Gastrocnemius medialis (tissue), 4 donors: ENCODE measurements around the gene WDR70. TPM values are rescaled to one million over a fixed set of nuclear protein-coding genes. Genes with fewer than 3 reads are reported as not detected.
A peak's percentile ranks its signal among the peaks of the same experiment; 100 is the strongest.
"Not testable (repeated sequence)": the region's sequence is repeated elsewhere in the genome, so short reads cannot be mapped to it uniquely, and the experiment has no call there.

Experiments
- ATAC-seq, 2 donors: fragments of 150-250 bp; one replicate each; pipeline ENCODE4 v1.9.1; 2016
- DNase-seq, 2 donors: peaks; one replicate each; pipeline ENCODE4 v3.0.0-alpha.2; 2019
- H3K27ac ChIP-seq, 4 donors: fragments of 200-600 bp; sonication (generic); 1 replicate in 1 of 4; 2 replicates in 3 of 4; pipeline ENCODE4 v1.5.1; 2016 to 2018; ENCODE audit warnings: mild to moderate bottlenecking in 2 of 4, moderate library complexity in 1 of 4
- H3K27me3 ChIP-seq, 3 donors: fragments of 200-600 bp; sonication (generic) in 2 of 3; 1 replicate in 1 of 3; 2 replicates in 2 of 3; pipeline versions ENCODE4 v1.5.1 to v1.6.0; 2016 to 2019; ENCODE audit warnings: mild to moderate bottlenecking in 1 of 3, moderate library complexity in 1 of 3
- H3K36me3 ChIP-seq, 2 donors: fragments of 200-600 bp; sonication (generic) in 1 of 2; one replicate each; pipeline ENCODE4 v1.5.1; 2017 to 2018
- H3K4me1 ChIP-seq, 2 donors: fragments of 200-600 bp; sonication (generic) in 1 of 2; one replicate each; pipeline ENCODE4 v1.5.1; 2016 to 2017; ENCODE audit warnings: mild to moderate bottlenecking in 2 of 2
- H3K4me3 ChIP-seq, 4 donors: fragments of 200-600 bp; sonication (generic) in 3 of 4; 1 replicate in 1 of 4; 2 replicates in 3 of 4; pipeline ENCODE4 v1.5.1; 2016 to 2019; ENCODE audit warnings: mild to moderate bottlenecking in 2 of 4
- H3K9me3 ChIP-seq, 3 donors: fragments of 200-600 bp; sonication (generic) in 2 of 3; 1 replicate in 1 of 3; 2 replicates in 2 of 3; pipeline ENCODE4 v1.5.1; 2016 to 2019
- POLR2A ChIP-seq, 2 donors: fragments of 450-650 bp; IDR thresholded peaks; one replicate each; pipeline ENCODE4 v1.6.1; 2017; ENCODE audit warnings: antibody characterized with exemption in 2 of 2, mild to moderate bottlenecking in 2 of 2, moderate library complexity in 2 of 2
- in situ Hi-C, 4 donors: fragments of 200-750 bp; cut with MboI; loops; one replicate each; pipeline versions ENCODE4 v1.15.0 to v1.8.0; 2017; ENCODE audit warnings: low sequenced_read_pairs in 4 of 4
- intact Hi-C: fragments of 100-400 bp; cut with DNase I; formaldehyde crosslinking; loops from one replicate; pipeline ENCODE4 v1.15.1; 2023; ENCODE audit warnings: low total_unique reads
- total RNA-seq, 4 donors: library from RNA; depleted of rRNA; stranded (reverse); fragments of >200 nt; gene quantifications; one replicate each; pipeline versions ENCODE4 v1.1.0 to v1.2.3, GENCODE V29; 2016
- TF ChIP-seq, protein P1 (sequence below), 5 experiments: fragments of 450-650 bp in 3 of 5; fragments of 200-600 bp in 2 of 5; sonication (generic) in 2 of 5; IDR thresholded peaks in 4 of 5; conservative IDR thresholded peaks in 1 of 5; 1 replicate in 4 of 5; 2 replicates in 1 of 5; pipeline ENCODE4 v1.5.1; 2016 to 2019; ENCODE audit warnings: antibody characterized with exemption in 5 of 5, mild to moderate bottlenecking in 3 of 5, moderate library complexity in 3 of 5

The WDR70 gene
- total RNA-seq, 4 donors from 2014 or later: 15.9 to 24.8 (median 21.5) TPM

DNA sequence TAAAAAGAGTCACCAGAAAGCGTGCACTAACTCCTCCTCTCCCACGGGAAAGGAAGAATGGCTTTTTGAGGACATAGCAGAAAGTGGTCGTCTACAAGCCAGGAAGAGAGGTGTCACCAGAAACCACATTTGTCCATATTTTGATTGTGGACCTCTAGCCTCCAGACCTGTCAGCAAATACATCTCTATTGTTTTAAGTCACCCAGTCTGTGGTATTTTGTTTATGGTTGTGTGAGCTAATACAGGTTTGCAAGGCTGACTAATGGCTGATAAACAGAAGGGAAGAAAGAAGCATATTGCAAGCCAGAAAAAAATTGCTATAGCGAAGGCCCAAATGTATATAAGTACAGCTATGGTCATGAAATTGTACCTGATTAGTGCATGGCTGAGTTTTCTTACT, 21.4 kb downstream of the WDR70 start:
- H3K27me3 ChIP-seq: no peaks in the 10 kb centered on the region
- no peak for DNase-seq
- H3K4me1 ChIP-seq: no peaks in the 10 kb centered on the region
- no peak overlapping the region for H3K27ac ChIP-seq
- in situ Hi-C loops (loop anchor here (25.0 kb wide), 1 partner anchor 787 kb away; no protein-coding TSS in a partner anchor), intact Hi-C loops (no loop called here)
- peaks cover 0 to 61% of the 10 kb centered on the region in 2 donors for H3K36me3 ChIP-seq
- ATAC-seq: no peak
- no peak overlapping the region for H3K4me3 ChIP-seq
- TF ChIP-seq POLR2A (IDR thresholded peaks at IDR 0.05): no peak
- TF ChIP-seq, protein P1, sequence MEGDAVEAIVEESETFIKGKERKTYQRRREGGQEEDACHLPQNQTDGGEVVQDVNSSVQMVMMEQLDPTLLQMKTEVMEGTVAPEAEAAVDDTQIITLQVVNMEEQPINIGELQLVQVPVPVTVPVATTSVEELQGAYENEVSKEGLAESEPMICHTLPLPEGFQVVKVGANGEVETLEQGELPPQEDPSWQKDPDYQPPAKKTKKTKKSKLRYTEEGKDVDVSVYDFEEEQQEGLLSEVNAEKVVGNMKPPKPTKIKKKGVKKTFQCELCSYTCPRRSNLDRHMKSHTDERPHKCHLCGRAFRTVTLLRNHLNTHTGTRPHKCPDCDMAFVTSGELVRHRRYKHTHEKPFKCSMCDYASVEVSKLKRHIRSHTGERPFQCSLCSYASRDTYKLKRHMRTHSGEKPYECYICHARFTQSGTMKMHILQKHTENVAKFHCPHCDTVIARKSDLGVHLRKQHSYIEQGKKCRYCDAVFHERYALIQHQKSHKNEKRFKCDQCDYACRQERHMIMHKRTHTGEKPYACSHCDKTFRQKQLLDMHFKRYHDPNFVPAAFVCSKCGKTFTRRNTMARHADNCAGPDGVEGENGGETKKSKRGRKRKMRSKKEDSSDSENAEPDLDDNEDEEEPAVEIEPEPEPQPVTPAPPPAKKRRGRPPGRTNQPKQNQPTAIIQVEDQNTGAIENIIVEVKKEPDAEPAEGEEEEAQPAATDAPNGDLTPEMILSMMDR (IDR thresholded peaks at IDR 0.05 in 4 of 5, conservative IDR thresholded peaks at IDR 0.05 in 1 of 5): no peak
- no peaks in the 10 kb centered on the region for H3K9me3 ChIP-seq

DNA sequence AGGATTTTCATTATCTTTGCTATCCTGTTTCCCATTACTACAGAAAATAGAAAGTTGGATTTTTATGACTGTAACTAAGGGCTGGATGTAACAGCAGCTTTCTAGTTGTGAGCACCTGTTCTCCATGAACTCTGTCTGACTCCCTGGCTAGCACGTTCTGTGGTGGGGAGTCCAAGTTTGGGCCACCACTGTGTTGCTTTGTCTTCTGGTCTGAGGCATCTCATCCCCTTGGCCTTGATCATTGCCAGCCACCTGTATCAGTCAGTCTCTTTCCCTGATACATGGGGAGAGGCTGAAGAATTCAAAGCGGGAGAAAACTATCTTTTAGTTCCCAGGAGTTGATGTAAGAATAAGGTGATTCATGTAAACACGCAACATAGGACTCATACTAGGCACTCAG, 33.4 kb downstream of the WDR70 start:
- H3K27me3 ChIP-seq: no peaks in the 10 kb centered on the region
- H3K4me1 ChIP-seq: no peaks in the 10 kb centered on the region
- H3K4me3 ChIP-seq: no peak overlapping the region
- no peaks in the 10 kb centered on the region for H3K9me3 ChIP-seq
- DNase-seq: no peak
- ATAC-seq: peak in 1 of 2 donors; percentile 34
- no peak overlapping the region for H3K27ac ChIP-seq
- TF ChIP-seq POLR2A (IDR thresholded peaks at IDR 0.05): no peak
- TF ChIP-seq, protein P1 (IDR thresholded peaks at IDR 0.05 in 4 of 5, conservative IDR thresholded peaks at IDR 0.05 in 1 of 5): no peak
- intact Hi-C loops: loop anchor here (2.0 kb wide), 2 partner anchors 426 to 780 kb away; no protein-coding TSS in a partner anchor
- peaks cover 0 to 14% of the 10 kb centered on the region in 2 donors for H3K36me3 ChIP-seq
- in situ Hi-C loops: loop anchor here (25.0 kb wide), 1 partner anchor 775 kb away; no protein-coding TSS in a partner anchor

DNA sequence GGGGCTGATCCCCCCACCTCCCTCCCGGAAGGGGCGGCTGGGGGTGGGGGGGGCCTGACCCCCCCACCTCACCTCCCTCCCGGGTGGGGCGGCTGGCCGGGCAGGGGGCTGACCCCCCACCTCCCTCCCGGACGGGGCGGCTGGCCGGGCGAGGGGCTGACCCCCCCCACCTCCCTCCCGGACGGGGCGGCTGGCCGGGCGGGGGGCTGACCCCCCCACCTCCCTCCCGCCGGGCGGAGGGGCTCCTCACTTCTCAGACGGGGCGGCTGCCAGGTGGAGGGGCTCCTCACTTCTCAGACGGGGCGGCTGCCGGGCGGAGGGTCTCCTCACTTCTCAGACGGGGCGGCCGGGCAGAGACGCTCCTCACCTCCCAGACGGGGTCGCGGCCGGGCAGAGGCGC, 36.3 kb downstream of the WDR70 start:
- H3K36me3 ChIP-seq, H3K4me3 ChIP-seq, DNase-seq, H3K9me3 ChIP-seq, H3K27ac ChIP-seq, ATAC-seq, intact Hi-C loops, H3K27me3 ChIP-seq, H3K4me1 ChIP-seq: not testable (repeated sequence)
- in situ Hi-C loops: loop anchor here (25.0 kb wide), 1 partner anchor 772 kb away; no protein-coding TSS in a partner anchor

DNA sequence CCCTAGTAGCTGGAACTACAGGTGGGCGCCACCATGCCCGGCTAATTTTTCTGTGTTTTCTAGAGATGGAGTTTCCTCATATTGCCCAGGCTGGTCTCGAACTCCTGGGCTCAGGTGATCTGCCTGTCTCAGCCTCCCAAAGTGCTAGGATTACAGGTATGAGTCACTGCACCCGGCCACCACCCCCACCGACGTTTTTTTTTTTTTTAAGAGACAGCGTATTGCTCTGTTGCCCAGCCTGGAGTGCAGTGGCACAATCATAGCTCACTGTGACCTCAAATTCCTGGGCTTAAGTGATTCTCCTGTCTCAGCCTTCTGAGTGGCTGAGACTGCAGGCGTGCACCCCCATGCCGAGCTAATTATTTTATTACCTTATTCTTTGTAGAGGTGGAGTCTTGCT, 38.2 kb downstream of the WDR70 start:
- no peak for DNase-seq
- no peaks in the 10 kb centered on the region for H3K4me1 ChIP-seq
- TF ChIP-seq POLR2A (IDR thresholded peaks at IDR 0.05): no peak
- TF ChIP-seq, protein P1 (IDR thresholded peaks at IDR 0.05 in 4 of 5, conservative IDR thresholded peaks at IDR 0.05 in 1 of 5): no peak
- intact Hi-C loops (no loop called here), in situ Hi-C loops (loop anchor here (25.0 kb wide), 1 partner anchor 770 kb away; no protein-coding TSS in a partner anchor)
- peaks cover 0 to 9% of the 10 kb centered on the region in 2 donors for H3K36me3 ChIP-seq
- H3K4me3 ChIP-seq: no peak overlapping the region
- no peak for ATAC-seq
- H3K27ac ChIP-seq: no peak overlapping the region
- no peaks in the 10 kb centered on the region for H3K9me3 ChIP-seq
- no peaks in the 10 kb centered on the region for H3K27me3 ChIP-seq

DNA sequence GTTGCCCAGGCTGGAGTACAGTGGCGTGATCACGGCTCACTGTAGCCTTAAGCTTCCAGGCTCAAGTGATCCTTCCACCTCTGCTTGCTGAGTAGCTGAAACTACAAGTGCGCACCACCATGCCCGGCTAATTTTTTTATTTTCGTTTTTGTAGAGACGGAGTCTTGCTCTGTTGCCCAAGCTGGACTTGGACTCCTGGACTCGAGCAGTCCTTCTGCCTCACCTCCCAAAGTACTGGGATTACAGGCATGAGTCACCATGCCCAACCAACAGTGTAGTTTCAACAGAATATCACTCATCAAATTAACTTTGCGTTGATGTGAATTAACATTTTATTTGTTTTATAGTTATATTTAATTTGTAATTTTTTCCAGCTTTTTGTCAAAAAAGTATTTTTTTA, 45.3 kb downstream of the WDR70 start:
- no peak overlapping the region for H3K27ac ChIP-seq
- H3K27me3 ChIP-seq: no peaks in the 10 kb centered on the region
- peaks cover 0 to 10% of the 10 kb centered on the region in 2 donors for H3K36me3 ChIP-seq
- DNase-seq (no peak), ATAC-seq (no peak)
- no peak overlapping the region for H3K4me3 ChIP-seq
- no peaks in the 10 kb centered on the region for H3K9me3 ChIP-seq
- in situ Hi-C loops: loop anchor here (25.0 kb wide), 1 partner anchor 763 kb away; no protein-coding TSS in a partner anchor
- intact Hi-C loops: no loop called here
- H3K4me1 ChIP-seq: no peaks in the 10 kb centered on the region
- TF ChIP-seq, protein P1 (IDR thresholded peaks at IDR 0.05 in 4 of 5, conservative IDR thresholded peaks at IDR 0.05 in 1 of 5): no peak
- TF ChIP-seq POLR2A (IDR thresholded peaks at IDR 0.05): no peak
